H1 (cell line): ENCODE results near the gene TDG. TPM values are rescaled to one million over a fixed set of nuclear protein-coding genes. Genes with fewer than 3 reads are reported as not detected.

Experiments
- CBX5 ChIP-seq: fragments of 300-800, 300-1000 bp; sonication (generic); IDR thresholded peaks from 2 replicates; pipeline ENCODE4 v1.7.1; 2016; ENCODE audit warnings: antibody characterized with exemption, low read length, low read depth
- EP300 ChIP-seq, 2 experiments: IDR thresholded peaks; 1 replicate in 1 of 2; 2 replicates in 1 of 2; pipeline ENCODE4 v1.6.1; 2011 to 2012; ENCODE audit warnings: low read depth in 2 of 2, low read length in 2 of 2, mild to moderate bottlenecking in 2 of 2, borderline replicate concordance in 1 of 2, inconsistent platforms in 1 of 2, moderate library complexity in 1 of 2
- HDAC6 ChIP-seq: IDR thresholded peaks from one replicate; pipeline ENCODE4 v1.7.1; 2012; ENCODE audit warnings: low read depth, mild to moderate bottlenecking, inconsistent platforms, low read length, moderate library complexity
- RFX5 ChIP-seq: IDR thresholded peaks from 2 replicates; pipeline ENCODE4 v1.6.1; 2011; ENCODE audit warnings: low read depth, low read length, improper control_type of control experiment, borderline replicate concordance
- RXRA ChIP-seq: IDR thresholded peaks from 2 replicates; pipeline ENCODE4 v1.6.1; 2011; ENCODE audit warnings: low read depth, mild to moderate bottlenecking, low read length, moderate library complexity; ENCODE audit not compliant: insufficient read depth
- SUZ12 ChIP-seq: fragments of 200-600 bp; sonication (generic); IDR thresholded peaks from 2 replicates; pipeline ENCODE4 v1.6.1; 2012; ENCODE audit warnings: mild to moderate bottlenecking, inconsistent platforms, low read length, moderate library complexity, mixed read lengths
- TAF1 ChIP-seq: IDR thresholded peaks from 2 replicates; pipeline ENCODE4 v1.6.1; 2011; ENCODE audit warnings: mild to moderate bottlenecking, low read depth, low read length
- polyA plus RNA-seq, 7 experiments: library from polyadenylated mRNA; depleted of rRNA in 3 of 7; stranded (reverse) in 5 of 7; unstranded in 2 of 7; fragments of >200 nt in 5 of 7; fragments of 200-250 nt in 2 of 7; gene quantifications; 1 replicate in 5 of 7; 2 replicates in 1 of 7; 4 replicates in 1 of 7; pipeline versions ENCODE4 v1.2.1 to v1.2.3, GENCODE V29; 2011 to 2013; ENCODE audit warnings: missing spikeins in 2 of 7, mixed read lengths in 2 of 7
- total RNA-seq: library from RNA; stranded (reverse); fragmentation: NEBNext Ultra II Directional; extraction: Animal tissue kit (Norgen Biotek cat#: 25700); gene quantifications from 2 replicates; pipeline ENCODE4 v1.2.1, GENCODE V29; 2021
- TF ChIP-seq, protein P1 (sequence below), 3 experiments: IDR thresholded peaks; 1 replicate in 2 of 3; 2 replicates in 1 of 3; pipeline versions ENCODE4 v1.5.1 to v1.6.1; 2011; ENCODE audit warnings: low read length in 3 of 3, mild to moderate bottlenecking in 3 of 3, inconsistent platforms in 2 of 3, low read depth in 1 of 3, moderate library complexity in 1 of 3; ENCODE audit not compliant: insufficient read depth in 1 of 3; ENCODE audit errors: control extremely low read depth in 1 of 3
- TF ChIP-seq, protein P2 (sequence below): IDR thresholded peaks from 2 replicates; pipeline ENCODE4 v1.6.1; 2012; ENCODE audit warnings: low read length, inconsistent platforms

Gene TDG
- total and polyA plus RNA-seq, 2 of the 8 experiments (the other 6 are each of a cell fraction or from before 2014, with no cell fraction given) = 22.7 to 47.8 TPM

DNA sequence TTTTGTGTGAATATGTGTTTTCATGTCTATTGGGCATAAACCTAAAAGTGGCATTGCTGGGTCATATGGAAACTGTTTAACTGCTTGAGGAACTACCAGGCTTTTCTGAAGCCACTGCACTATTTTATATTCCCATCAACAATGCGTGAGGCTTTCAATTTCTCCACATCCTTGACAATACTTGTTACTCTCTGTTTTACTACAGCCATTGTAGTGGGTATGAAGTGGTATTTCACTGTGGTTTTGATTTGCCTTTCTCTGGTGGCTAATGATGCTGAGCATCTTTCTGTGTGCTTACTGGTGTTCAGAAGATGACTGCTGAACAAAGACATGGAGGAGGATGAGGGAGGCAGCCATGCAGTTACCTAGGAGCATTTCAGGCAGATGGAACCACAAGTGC, 13.2 kb upstream of the TDG start (continued):
- TF ChIP-seq, protein P1, sequence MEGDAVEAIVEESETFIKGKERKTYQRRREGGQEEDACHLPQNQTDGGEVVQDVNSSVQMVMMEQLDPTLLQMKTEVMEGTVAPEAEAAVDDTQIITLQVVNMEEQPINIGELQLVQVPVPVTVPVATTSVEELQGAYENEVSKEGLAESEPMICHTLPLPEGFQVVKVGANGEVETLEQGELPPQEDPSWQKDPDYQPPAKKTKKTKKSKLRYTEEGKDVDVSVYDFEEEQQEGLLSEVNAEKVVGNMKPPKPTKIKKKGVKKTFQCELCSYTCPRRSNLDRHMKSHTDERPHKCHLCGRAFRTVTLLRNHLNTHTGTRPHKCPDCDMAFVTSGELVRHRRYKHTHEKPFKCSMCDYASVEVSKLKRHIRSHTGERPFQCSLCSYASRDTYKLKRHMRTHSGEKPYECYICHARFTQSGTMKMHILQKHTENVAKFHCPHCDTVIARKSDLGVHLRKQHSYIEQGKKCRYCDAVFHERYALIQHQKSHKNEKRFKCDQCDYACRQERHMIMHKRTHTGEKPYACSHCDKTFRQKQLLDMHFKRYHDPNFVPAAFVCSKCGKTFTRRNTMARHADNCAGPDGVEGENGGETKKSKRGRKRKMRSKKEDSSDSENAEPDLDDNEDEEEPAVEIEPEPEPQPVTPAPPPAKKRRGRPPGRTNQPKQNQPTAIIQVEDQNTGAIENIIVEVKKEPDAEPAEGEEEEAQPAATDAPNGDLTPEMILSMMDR (IDR thresholded peaks at IDR 0.05; ENCODE audit: control extremely low read depth in 1 of 3, insufficient read depth in 1 of 3, low read depth in 1 of 3, low read length in 3 of 3) = no peak
- TF ChIP-seq SUZ12 (no peak), CBX5 (no peak), HDAC6 (no peak), RFX5 (no peak), TAF1 (no peak), RXRA (no peak), EP300 (IDR thresholded peaks at IDR 0.05; ENCODE audit: borderline replicate concordance in 1 of 2, low read depth in 2 of 2, low read length in 2 of 2) (no peak)
- TF ChIP-seq, protein P2, sequence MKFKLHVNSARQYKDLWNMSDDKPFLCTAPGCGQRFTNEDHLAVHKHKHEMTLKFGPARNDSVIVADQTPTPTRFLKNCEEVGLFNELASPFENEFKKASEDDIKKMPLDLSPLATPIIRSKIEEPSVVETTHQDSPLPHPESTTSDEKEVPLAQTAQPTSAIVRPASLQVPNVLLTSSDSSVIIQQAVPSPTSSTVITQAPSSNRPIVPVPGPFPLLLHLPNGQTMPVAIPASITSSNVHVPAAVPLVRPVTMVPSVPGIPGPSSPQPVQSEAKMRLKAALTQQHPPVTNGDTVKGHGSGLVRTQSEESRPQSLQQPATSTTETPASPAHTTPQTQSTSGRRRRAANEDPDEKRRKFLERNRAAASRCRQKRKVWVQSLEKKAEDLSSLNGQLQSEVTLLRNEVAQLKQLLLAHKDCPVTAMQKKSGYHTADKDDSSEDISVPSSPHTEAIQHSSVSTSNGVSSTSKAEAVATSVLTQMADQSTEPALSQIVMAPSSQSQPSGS = no peak
